ENCODE data around the gene PEX6.
"Not testable (repeated sequence)": the region's sequence is repeated elsewhere in the genome, so short reads cannot be mapped to it uniquely, and the experiment has no call there.

PEX6 gene

DNA sequence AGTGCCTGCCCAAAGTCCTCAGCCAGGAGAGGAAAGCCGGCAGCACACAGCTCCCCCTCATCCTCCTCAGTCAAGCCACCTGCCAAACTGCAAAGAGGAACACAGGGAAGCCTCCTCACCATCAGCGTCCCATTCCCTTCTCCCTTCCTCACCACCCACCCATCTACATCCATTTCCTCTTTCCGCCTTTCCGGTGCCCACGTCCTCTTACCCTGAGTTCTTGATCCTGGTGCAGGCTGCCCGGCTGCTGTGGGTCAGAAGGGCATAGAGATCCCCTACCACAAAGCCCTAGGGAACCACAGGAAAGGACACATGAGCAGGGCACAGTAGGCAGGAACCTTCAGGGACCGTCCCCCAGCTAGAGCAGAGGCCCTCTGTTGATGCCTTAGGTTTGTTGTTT, 12.4 kb downstream of the PEX6 start:
- in situ Hi-C loops (cut with MboI; ENCODE audit: low sequenced_read_pairs) = no loop called here

- in situ Hi-C loops (cut with MboI; ENCODE audit: low sequenced_read_pairs) = no loop called here
These were observed 15.0 kb downstream of the PEX6 start for GRCh38 chr6:42963855-42964605.

- in situ Hi-C loops (cut with MboI; ENCODE audit: low sequenced_read_pairs) = no loop called here
These were observed 15.7 kb downstream of the PEX6 start for GRCh38 chr6:42963179-42963854.

GRCh38 chr6:42962502-42963178, 16.3 kb downstream of the PEX6 start:
- in situ Hi-C loops (cut with MboI; ENCODE audit: low sequenced_read_pairs) = no loop called here

DNA sequence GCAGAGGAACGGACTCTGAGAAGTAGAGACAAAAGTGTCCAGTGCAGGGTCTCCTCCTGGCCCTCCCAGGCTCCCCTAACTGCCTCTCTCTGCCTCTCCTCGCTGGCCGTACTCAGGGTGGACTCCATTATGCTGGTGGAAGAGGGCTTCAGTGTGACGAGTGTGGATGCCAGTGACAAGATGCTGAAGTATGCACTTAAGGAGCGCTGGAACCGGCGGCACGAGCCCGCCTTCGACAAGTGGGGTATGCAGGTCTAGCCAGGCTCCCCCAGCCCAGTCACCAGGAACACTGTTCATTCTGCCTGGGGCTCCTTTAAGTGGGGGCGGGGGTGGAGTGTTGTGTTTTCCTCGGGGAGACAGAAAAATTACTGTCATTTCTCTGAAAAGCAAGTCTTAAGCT, 16.9 kb downstream of the PEX6 start:
- in situ Hi-C loops (cut with MboI; ENCODE audit: low sequenced_read_pairs) = no loop called here

DNA sequence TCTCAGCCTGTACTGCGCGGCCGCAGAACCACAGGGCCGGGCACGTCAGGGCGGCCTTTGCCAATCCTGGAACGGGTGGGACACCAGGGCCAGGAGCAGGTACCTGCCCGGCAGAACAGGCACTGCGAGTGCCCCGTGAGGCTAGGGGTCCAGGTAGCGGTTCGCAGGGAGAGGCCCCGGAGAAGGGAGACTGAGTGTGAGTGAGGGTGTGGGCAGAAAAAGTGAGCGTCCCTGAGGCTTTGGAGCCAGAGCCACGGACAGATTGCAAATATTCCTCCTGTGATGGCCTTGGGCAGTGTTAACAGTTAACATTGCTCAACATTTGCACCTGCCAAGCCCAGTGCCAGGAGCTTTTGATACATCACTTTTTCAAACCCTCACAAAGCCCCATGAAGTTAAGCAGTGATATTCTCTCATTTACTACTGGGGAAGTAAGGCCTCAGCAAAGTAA, 17.9 kb downstream of the PEX6 start:
- in situ Hi-C loops (cut with MboI; ENCODE audit: low sequenced_read_pairs) = no loop called here

DNA sequence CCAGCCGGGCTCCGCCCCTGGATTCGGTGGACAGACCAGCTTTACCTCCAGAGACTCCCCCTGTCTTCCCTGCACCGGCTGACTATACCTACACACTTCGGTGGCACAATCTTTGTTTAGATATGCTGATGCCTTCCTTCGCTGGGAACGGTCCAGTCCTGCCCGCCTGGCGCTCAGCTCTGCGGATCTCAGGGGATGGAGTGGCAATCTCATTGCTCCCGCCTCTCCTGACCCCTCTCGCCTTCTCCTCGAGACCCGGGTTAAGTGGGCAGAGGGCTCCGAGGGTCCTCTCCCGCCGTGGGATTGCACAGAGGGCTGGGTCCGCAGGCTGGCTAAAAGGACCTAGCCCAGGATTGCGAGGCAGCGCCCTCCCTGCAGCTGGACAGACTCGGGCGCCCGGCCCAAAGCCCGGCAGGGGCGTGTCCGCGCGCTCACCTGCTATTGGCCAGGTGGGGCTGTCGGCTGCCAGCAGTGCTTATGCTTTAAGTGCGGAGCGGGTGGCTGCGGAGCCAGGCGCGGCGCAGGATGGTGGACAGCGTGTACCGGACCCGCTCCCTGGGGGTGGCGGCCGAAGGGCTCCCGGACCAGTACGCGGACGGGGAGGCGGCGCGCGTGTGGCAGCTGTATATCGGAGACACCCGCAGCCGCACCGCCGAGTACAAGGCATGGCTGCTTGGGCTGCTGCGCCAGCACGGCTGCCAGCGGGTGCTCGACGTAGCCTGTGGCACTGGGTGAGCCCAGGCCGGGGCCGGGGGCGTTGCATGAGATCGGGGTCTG, 18.6 kb downstream of the PEX6 start, which contains the start of gene GNMT:
Gene GNMT, plus strand, starts transcription at position 512 of the 777 bp plus-strand sequence. Its CDS starts 14 bp downstream, at position 526.
- in situ Hi-C loops (cut with MboI; ENCODE audit: low sequenced_read_pairs) = no loop called here

DNA sequence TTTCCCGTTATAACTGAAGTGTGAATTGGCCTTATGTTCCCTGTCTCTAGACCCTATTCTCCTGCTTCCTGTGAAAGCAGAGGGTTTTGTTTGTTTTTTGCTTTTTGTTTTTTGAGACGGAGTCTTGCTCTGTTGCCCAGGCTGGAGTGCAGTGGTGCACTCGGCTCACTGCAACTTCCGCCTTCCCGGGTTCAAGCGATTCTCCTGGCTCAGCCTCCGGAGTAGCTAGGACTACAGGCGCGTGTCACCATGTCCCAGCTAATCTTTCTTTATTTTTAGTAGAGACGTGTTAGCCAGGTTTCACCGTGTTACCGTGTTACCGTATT, 19.1 kb downstream of the PEX6 start:
- in situ Hi-C loops (cut with MboI; ENCODE audit: low sequenced_read_pairs) = no loop called here

DNA sequence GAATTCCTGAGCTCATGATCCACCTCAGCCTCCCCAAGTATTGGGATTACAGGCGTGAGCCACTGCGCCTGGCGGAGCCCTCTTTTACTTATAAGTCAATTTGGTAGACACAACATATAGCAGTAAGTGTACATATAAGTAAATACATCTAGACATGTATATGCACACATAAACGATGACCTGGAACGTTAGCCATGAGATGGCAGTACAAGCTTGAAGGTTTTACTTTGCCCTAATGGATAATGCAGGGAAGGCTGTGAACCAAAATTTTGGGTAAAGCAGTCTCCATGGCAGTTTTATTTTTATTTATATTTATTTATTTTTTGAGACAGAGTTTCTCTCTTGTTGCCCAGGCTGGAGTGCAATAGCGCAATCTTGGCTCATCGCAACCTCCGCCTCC, 20.9 kb downstream of the PEX6 start:
- in situ Hi-C loops (cut with MboI; ENCODE audit: low sequenced_read_pairs) = no loop called here

DNA sequence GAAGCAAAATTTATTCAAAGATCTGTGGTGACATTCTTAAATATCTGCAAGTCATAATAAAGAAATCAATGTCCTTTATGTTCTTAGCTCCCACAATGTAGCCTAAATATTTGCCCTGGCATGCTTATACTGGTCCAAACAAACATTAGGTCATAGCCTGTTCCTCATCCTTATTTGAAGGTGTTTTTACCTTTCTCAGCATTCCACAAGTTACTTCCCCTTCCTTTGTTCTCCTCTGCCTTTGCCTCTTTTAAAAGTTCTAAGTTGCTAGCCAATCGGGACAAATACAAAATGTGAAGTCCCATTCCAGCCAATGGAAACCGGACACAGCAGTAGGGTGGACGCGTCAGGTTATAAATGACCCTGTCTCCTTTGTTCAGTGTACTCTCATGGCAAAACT, 24.6 kb downstream of the PEX6 start:
- in situ Hi-C loops (cut with MboI; ENCODE audit: low sequenced_read_pairs) = not testable (repeated sequence)

- in situ Hi-C loops (cut with MboI; ENCODE audit: low sequenced_read_pairs) = no loop called here
These were observed 26.6 kb downstream of the PEX6 start for GRCh38 chr6:42952389-42952788.

DNA sequence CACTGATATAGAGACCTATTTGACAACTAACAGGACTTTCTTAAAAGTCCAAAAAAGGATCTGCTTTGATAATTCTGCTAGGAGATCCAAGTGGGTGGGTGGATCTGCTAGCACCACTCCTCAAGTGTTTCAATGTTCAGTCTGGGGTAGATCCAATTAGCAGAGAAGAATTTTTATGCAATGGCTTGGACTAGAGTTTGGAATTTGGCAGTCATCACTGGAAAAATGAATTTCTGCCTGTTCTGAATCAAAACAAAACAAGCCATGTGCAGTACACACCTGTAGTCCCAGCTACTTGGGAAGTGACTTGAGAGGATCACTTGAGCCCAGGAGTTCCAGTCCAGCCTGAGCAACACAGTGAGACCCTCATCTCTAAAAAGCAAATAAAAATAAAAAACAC, 31.0 kb downstream of the PEX6 start:
- in situ Hi-C loops (cut with MboI; ENCODE audit: low sequenced_read_pairs) = no loop called here

- in situ Hi-C loops (cut with MboI; ENCODE audit: low sequenced_read_pairs) = no loop called here
These were observed 36.5 kb downstream of the PEX6 start for GRCh38 chr6:42942444-42942843.

GRCh38 chr6:42941356-42941755, 37.6 kb downstream of the PEX6 start:
- in situ Hi-C loops (cut with MboI; ENCODE audit: low sequenced_read_pairs) = not testable (repeated sequence)

- in situ Hi-C loops (cut with MboI; ENCODE audit: low sequenced_read_pairs) = no loop called here
These were observed 38.4 kb downstream of the PEX6 start for GRCh38 chr6:42940493-42941045.

GRCh38 chr6:42939810-42940167, 39.2 kb downstream of the PEX6 start:
- in situ Hi-C loops (cut with MboI; ENCODE audit: low sequenced_read_pairs) = no loop called here

- in situ Hi-C loops (cut with MboI; ENCODE audit: low sequenced_read_pairs) = no loop called here
These were observed 39.8 kb downstream of the PEX6 start for GRCh38 chr6:42938987-42939809.

GRCh38 chr6:42938428-42938796, 40.6 kb downstream of the PEX6 start:
- in situ Hi-C loops (cut with MboI; ENCODE audit: low sequenced_read_pairs) = no loop called here

- in situ Hi-C loops (cut with MboI; ENCODE audit: low sequenced_read_pairs) = no loop called here
These were observed 41.2 kb downstream of the PEX6 start for GRCh38 chr6:42937548-42938427.

Measured in HL-60/S4 treated with retinoic acid at 250 ng/mL for 4 days and 3 days (cell line).